Measurements from ENCODE around the gene TLE3. TPM values are rescaled to one million over a fixed set of nuclear protein-coding genes. Genes with fewer than 3 reads are reported as not detected.

TLE3 gene
- polyA plus RNA-seq, 1 of the 3 experiments (the other 2 are of a cell fraction), result 14.7 TPM

GRCh38 chr15:70045045-70045444, 52.7 kb downstream of the TLE3 start (continued):
- TF ChIP-seq REST (IDR thresholded peaks at IDR 0.05; ENCODE audit: low read depth, low read length), result no peak

GRCh38 chr15:70044168-70044567, 53.5 kb downstream of the TLE3 start:
- Histone ChIP-seq H3K79me2 (ENCODE audit: insufficient read depth) (no peaks in the 10 kb centered on the region), H3K36me3 (replicated peaks in 1 of 2; ENCODE audit: control insufficient read depth in 1 of 2, insufficient read depth in 2 of 2, low read length in 1 of 2) (peaks cover 5% of the 10 kb centered on the region in 2 experiments), H3K4me2 (no peak overlapping the region), H4K20me1 (ENCODE audit: insufficient read depth) (no peaks in the 10 kb centered on the region), H3K9ac (no peak overlapping the region), H2AFZ (ENCODE audit: low read depth) (no peak overlapping the region), H3K27me3 (ENCODE audit: insufficient read depth) (no peaks in the 10 kb centered on the region), H3K9me3 (no peaks in the 10 kb centered on the region), H3F3A (replicated peaks; ENCODE audit: insufficient read depth) (peaks cover 6% of the 10 kb centered on the region), H3K27ac (ENCODE audit: low read depth in 2 of 2, low read length in 1 of 2) (no peak overlapping the region), H3K4me1 (ENCODE audit: control insufficient read depth in 1 of 2, insufficient read depth in 2 of 2, low read depth in 1 of 2, low read length in 1 of 2) (peaks cover 0 to 17% of the 10 kb centered on the region in 2 experiments; a peak in 1 of 4 replicates), H3K4me3 (ENCODE audit: low read depth in 2 of 2, low read length in 1 of 2) (no peak overlapping the region), H3K9me2 (no peaks in the 10 kb centered on the region)
- WGBS (ENCODE audit: low lambda C conversion rate), result 62% methylated on average over 2 of the region's 3 CpGs
- no peak for DNase-seq
- TF ChIP-seq NRF1 (IDR thresholded peaks at IDR 0.05; ENCODE audit: low read depth, low read length), result no peak
- TF ChIP-seq TEAD4 (IDR thresholded peaks at IDR 0.05; ENCODE audit: borderline replicate concordance, insufficient read depth), result no peak
- TF ChIP-seq FOSL2 (IDR thresholded peaks at IDR 0.05; ENCODE audit: borderline replicate concordance, low read depth), result no peak
- no peak for TF ChIP-seq ZBTB33 (IDR thresholded peaks at IDR 0.05; ENCODE audit: borderline replicate concordance, low read depth)
- TF ChIP-seq CTCF (IDR thresholded peaks at IDR 0.05), result no peak
- TF ChIP-seq USF1 (IDR thresholded peaks at IDR 0.05; ENCODE audit: borderline replicate concordance, low read depth), result no peak
- TF ChIP-seq MAX (IDR thresholded peaks at IDR 0.05; ENCODE audit: low read depth), result no peak
- no peak for TF ChIP-seq REST (IDR thresholded peaks at IDR 0.05; ENCODE audit: low read depth, low read length)
- TF ChIP-seq MEF2A (IDR thresholded peaks at IDR 0.05; ENCODE audit: borderline replicate concordance, low read depth), result no peak
- TF ChIP-seq YY1 (IDR thresholded peaks at IDR 0.05; ENCODE audit: low read depth), result no peak
- no peak for TF ChIP-seq POLR2AphosphoS5 (IDR thresholded peaks at IDR 0.05; ENCODE audit: low read depth, low read length)
- no peak for TF ChIP-seq MXI1 (IDR thresholded peaks at IDR 0.05; ENCODE audit: low read depth, low read length)
- no peak for TF ChIP-seq EZH2phosphoT487 (IDR thresholded peaks at IDR 0.05; ENCODE audit: borderline replicate concordance, low read depth)
- TF ChIP-seq EP300 (IDR thresholded peaks at IDR 0.05; ENCODE audit: borderline replicate concordance in 1 of 2, low read depth in 1 of 2, low read length in 1 of 2), result no peak
- no peak for TF ChIP-seq NFIC (IDR thresholded peaks at IDR 0.05; ENCODE audit: borderline replicate concordance)
- ChIA-PET POLR2A (no interaction called here), CTCF (interaction anchor here (1.1 to 1.5 kb wide), 3 partner anchors 10 to 469 kb away, joined by 3 to 5 read pairs (median 4); partner anchors contain the start of gene TLE3)
